AG04449 (cell line): Measurements from ENCODE around the gene C3orf52.

Source experiments
- CTCF ChIA-PET: fragments of 350-600 bp; formaldehyde crosslinking; extraction: SDS; loops from one replicate; lab custom pipeline; 2021; ENCODE audit warnings: antibody characterized with exemption; lab: Yijun Ruan, JAX
- POLR2A ChIA-PET: fragments of 400-600, 350-600 bp; formaldehyde crosslinking; extraction: SDS; loops from one replicate; lab custom pipeline; 2020; ENCODE audit warnings: antibody characterized with exemption, inconsistent platforms; lab: Yijun Ruan, JAX
- DNase-seq: peaks from one replicate; pipeline ENCODE4 v3.0.0-alpha.2; 2010; ENCODE audit warnings: low read depth, low spot score
- H3K4me3 ChIP-seq: 2 replicates; pipeline ENCODE4 v1.5.1; 2011; ENCODE audit warnings: low read depth, mild to moderate bottlenecking, control low read depth, low read length
- TF ChIP-seq, protein P1 (sequence below): IDR thresholded peaks from one replicate; pipeline ENCODE4 v1.5.1; 2011; ENCODE audit warnings: mild to moderate bottlenecking, moderate library complexity, low read length, control low read depth, inconsistent platforms; ENCODE audit not compliant: insufficient read depth; ENCODE audit errors: missing control alignments

Gene C3orf52

DNA sequence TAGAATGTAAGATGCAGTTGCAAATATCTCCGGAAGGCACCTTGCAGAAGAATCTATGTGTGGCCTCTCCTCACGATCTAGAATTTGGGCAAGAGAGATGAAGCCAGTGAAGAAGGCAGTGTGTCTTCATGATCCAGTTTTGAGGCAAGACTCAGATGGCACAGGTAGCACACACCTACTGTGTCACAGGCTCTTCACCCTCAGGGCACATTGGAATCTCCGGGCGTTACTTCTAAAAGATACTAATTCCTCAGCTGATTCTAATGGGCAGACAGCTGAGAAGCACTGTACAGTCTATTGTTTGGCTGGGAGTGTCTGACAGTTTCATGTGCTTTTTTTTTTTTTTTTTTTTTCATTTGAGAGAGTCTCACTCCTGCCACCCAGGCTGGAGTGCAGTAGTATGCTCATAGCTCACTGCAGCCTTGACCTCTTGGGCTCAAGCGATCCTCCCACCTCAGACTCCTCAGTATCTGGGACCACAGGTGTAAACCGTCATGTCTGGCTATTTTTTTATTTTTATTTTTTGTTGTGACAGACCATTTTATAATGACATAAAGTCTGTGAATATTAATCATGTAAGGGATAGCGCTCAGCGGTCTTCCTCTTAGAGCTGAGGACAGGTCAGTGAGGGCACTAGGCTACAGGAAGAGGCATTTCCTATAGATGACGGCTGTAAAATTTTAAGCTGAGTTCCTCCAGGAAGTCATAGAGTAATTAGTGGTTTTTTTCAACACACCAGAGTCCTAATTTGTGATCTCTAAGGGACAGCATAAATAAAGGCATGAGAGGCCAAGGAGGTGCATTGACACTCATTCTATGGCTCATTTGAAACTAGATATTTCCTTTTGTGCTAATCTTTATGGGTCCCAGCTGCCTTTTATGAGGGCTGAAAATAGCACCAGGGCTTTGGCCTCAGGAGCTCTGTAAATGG lies 4.0 kb downstream of the C3orf52 start:
- ChIA-PET CTCF (interaction anchor here (1.2 to 1.8 kb wide), 2 partner anchors 19 to 21 kb away, joined by 3 to 5 read pairs; no protein-coding TSS in a partner anchor), POLR2A (no interaction called here)
- no peak overlapping the region for H3K4me3 ChIP-seq
- no peak for DNase-seq
- TF ChIP-seq, protein P1, sequence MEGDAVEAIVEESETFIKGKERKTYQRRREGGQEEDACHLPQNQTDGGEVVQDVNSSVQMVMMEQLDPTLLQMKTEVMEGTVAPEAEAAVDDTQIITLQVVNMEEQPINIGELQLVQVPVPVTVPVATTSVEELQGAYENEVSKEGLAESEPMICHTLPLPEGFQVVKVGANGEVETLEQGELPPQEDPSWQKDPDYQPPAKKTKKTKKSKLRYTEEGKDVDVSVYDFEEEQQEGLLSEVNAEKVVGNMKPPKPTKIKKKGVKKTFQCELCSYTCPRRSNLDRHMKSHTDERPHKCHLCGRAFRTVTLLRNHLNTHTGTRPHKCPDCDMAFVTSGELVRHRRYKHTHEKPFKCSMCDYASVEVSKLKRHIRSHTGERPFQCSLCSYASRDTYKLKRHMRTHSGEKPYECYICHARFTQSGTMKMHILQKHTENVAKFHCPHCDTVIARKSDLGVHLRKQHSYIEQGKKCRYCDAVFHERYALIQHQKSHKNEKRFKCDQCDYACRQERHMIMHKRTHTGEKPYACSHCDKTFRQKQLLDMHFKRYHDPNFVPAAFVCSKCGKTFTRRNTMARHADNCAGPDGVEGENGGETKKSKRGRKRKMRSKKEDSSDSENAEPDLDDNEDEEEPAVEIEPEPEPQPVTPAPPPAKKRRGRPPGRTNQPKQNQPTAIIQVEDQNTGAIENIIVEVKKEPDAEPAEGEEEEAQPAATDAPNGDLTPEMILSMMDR = no peak

DNA sequence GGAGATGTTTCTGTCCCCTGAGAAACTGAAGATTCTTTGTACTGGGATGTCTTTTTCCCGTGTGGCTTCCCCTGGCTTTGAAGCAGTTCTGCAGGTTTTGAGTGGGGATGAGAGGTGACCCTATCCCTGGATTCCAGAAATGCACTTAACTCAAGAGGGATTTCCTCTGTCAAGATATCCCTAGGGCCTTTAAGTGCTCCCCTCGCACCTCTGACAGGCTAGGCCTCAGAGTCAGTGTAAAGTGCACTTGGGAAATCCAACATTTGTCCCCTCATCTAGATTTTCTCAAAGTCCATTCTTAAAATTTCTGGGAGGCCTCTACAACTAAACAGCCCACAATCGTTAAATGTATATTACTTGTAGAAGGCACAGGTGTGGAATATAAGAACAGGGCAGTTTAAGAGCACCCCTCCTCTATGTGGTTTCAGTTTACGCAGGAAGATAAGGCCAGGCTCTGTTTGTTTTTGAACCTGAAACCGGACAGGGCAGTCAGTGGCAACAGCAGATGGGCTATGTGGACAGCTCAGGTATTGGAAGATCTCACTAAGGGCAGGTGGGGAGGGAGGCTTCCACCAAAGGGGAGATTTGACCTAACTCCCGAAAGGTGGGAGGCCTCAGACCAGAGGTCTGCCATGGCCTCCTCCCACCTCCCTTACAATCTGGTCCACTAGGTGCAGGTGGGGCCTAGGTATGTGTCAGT lies 4.8 kb downstream of the C3orf52 start:
- ChIA-PET POLR2A (no interaction called here), CTCF (interaction anchor here (1.2 to 1.8 kb wide), 2 partner anchors 18 to 20 kb away, joined by 3 to 5 read pairs; no protein-coding TSS in a partner anchor)
- H3K4me3 ChIP-seq = no peak overlapping the region
- no peak for DNase-seq
- TF ChIP-seq, protein P1 = no peak

DNA sequence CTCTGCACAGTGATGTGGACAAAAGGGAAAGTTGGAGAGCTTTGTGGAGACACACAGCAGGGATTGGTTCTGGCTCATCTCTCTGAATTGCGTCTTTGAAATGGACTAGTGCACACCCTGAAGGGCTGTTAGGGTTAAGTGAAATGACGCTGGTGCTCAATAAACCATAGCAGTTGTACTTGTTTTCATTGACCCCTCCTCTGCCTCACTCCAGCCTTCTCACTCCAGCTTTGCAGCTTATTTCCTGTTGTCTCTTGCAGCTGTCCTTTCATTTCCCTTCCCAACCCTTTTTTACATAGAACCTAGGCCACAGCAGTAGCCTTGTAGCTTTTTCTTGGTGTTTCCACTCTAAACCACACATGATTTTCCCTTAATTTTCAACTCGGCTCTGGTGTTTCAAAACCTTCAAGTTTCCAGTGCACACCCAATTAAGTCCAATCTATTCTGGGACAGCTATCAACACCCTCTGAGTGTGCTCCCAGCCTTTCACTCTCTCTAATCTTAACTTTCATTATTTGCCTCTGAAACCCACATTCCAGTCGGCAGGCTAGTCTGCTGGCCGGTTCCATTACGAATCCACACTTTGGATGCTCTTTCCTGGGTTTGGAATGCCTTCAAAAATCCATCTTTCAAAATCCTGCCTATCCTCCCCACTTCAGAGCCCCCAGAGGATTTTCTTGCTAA lies 6.4 kb downstream of the C3orf52 start:
- no peak for DNase-seq
- TF ChIP-seq, protein P1 = no peak
- CTCF ChIA-PET = interaction anchor here (0.7 to 1.8 kb wide), 5 partner anchors 14 to 111 kb away, joined by 3 to 5 read pairs (median 4); no protein-coding TSS in a partner anchor
- POLR2A ChIA-PET = no interaction called here
- no peak overlapping the region for H3K4me3 ChIP-seq

DNA sequence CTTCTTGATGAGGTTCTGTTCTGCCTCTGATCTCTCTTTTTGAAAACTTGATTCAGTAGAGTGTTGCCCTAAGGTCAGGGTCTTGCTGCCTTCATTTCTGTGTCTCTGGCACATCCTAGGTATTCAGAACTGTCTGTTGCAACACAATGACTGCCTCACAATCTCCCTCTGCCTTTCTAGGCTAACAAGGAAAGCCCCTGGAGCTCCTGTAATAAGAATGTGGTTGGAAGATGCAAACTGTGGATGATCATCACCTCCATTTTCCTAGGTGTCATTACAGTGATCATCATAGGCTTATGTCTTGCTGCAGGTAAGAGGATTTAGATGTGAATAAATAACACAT lies 7.0 kb downstream of the C3orf52 start:
- CTCF ChIA-PET = interaction anchor here (0.7 to 1.8 kb wide), 3 partner anchors 13 to 127 kb away, joined by 4 to 5 read pairs (median 5); no protein-coding TSS in a partner anchor
- POLR2A ChIA-PET = interaction anchor here (0.5 kb wide), 1 partner anchor 493 kb away, joined by 3 read pairs; no protein-coding TSS in a partner anchor
- TF ChIP-seq, protein P1 = no peak
- no peak overlapping the region for H3K4me3 ChIP-seq
- no peak for DNase-seq

DNA sequence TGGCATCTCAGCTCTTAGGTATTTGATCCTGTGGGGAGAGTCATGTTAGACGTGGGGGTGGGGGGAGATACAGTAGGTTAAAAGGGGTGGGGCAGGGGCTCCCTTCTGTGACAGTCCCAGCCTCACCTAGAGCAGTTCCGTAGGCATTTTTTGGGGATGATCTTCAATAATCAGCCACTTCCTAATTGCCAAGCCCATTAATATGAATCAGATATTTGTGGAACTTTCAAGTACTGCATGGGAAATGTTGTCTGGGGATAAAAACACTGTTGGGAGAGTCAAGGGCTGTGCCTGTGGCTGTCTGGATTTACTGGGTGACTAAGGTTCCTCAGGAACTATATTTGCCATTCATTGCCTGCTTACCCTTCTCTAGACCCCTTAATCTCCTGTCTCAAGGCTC lies 9.5 kb downstream of the C3orf52 start:
- no peak for DNase-seq
- TF ChIP-seq, protein P1 = no peak
- H3K4me3 ChIP-seq = no peak overlapping the region
- CTCF ChIA-PET = interaction anchor here (1.0 to 1.6 kb wide), 2 partner anchors 16 to 231 kb away, joined by 3 read pairs; no protein-coding TSS in a partner anchor
- POLR2A ChIA-PET = no interaction called here
